GM12878 (cell line): Measurements from ENCODE around the gene SMARCC1. TPM values are rescaled to one million over a fixed set of nuclear protein-coding genes. Genes with fewer than 3 reads are reported as not detected.

Experiments
- ATAC-seq: fragments of 200-7000 bp; cut with Tn5 transposase; 3 replicates; pipeline ENCODE4 v1.9.1; 2020; ENCODE audit warnings: mild to moderate bottlenecking, moderate library complexity
- BruUV-seq: library from RNA; stranded (reverse); fragments of 400-500 nt; replicated peaks from 2 replicates; lab custom pipeline; 2021; lab: Mats Ljungman, UMichigan
- CTCF ChIA-PET: fragments of 300-600 bp; sonication (Branson Sonifier 250); formaldehyde crosslinking; extraction: SDS; loops from one replicate; lab custom pipeline; 2021; ENCODE audit warnings: inconsistent platforms; lab: Yijun Ruan, JAX
- POLR2A ChIA-PET: fragments of 350-600 bp; formaldehyde crosslinking; extraction: SDS; loops from one replicate; lab custom pipeline; 2021; ENCODE audit warnings: inconsistent platforms; lab: Charles Lee
- RAD21 ChIA-PET: fragments of 300-600 bp; sonication (Branson Sonifier 250); formaldehyde crosslinking; loops from one replicate; lab custom pipeline; 2023; ENCODE audit warnings: antibody characterized with exemption; ENCODE audit not compliant: unreplicated experiment; lab: Charles Lee
- SMC1A ChIA-PET: fragments of 300-600 bp; sonication (Branson Sonifier 250); formaldehyde crosslinking; loops from one replicate; lab custom pipeline; 2023; ENCODE audit not compliant: unreplicated experiment, uncharacterized antibody; lab: Charles Lee
- DNase-seq: peaks from one replicate; pipeline ENCODE4 v3.0.0-alpha.2; 2011; ENCODE audit warnings: low read depth, low spot score
- FAIRE-seq: peaks from 3 replicates; lab custom pipeline; 2011; peaks lifted over from hg19 to GRCh38; lab: Jason Lieb, UNC
- H2AFZ ChIP-seq: 2 replicates; pipeline ENCODE4 v1.6.0; 2011; ENCODE audit warnings: low read depth, low read length, control low read depth; ENCODE audit not compliant: control insufficient read depth
- H3K27ac ChIP-seq: 2 replicates; pipeline ENCODE4 v1.5.1; 2011; ENCODE audit warnings: control low read depth; ENCODE audit not compliant: control insufficient read depth, insufficient read depth
- H3K27me3 ChIP-seq, 2 experiments: replicated peaks in 1 of 2; 2 replicates each; pipeline versions ENCODE4 v1.6.0 to v1.6.1; 2011; ENCODE audit warnings: low read length in 1 of 2; ENCODE audit not compliant: control insufficient read depth in 2 of 2, insufficient read depth in 2 of 2
- H3K36me3 ChIP-seq, 2 experiments: 2 replicates each; pipeline ENCODE4 v1.5.1; 2011; ENCODE audit warnings: low read length in 1 of 2; ENCODE audit not compliant: control insufficient read depth in 2 of 2, insufficient read depth in 2 of 2
- H3K4me1 ChIP-seq: 2 replicates; pipeline ENCODE4 v1.6.1; 2011; ENCODE audit warnings: mild to moderate bottlenecking, low read length, moderate library complexity, mixed read lengths; ENCODE audit not compliant: control insufficient read depth, insufficient read depth
- H3K4me2 ChIP-seq: 2 replicates; pipeline ENCODE4 v1.6.0; 2011; ENCODE audit warnings: control low read depth; ENCODE audit not compliant: control insufficient read depth, insufficient read depth
- H3K4me3 ChIP-seq: fragments of 200-600 bp; sonication (generic); 2 replicates; pipeline ENCODE4 v1.5.1; 2016
- H3K79me2 ChIP-seq: 2 replicates; pipeline ENCODE4 v1.6.0; 2011; ENCODE audit warnings: low read length; ENCODE audit not compliant: control insufficient read depth, insufficient read depth
- H3K9ac ChIP-seq: 2 replicates; pipeline ENCODE4 v1.8.0; 2011; ENCODE audit warnings: low read length, control low read depth, mixed read lengths; ENCODE audit not compliant: control insufficient read depth, insufficient read depth
- H3K9me3 ChIP-seq: replicated peaks from 3 replicates; pipeline ENCODE4 v1.5.1; 2011; ENCODE audit warnings: mild to moderate bottlenecking, low read length; ENCODE audit not compliant: control insufficient read depth, insufficient read depth
- H4K20me1 ChIP-seq: 2 replicates; pipeline ENCODE4 v1.6.0; 2011; ENCODE audit not compliant: control insufficient read depth, insufficient read depth
- ASH2L ChIP-seq: fragments of 300-600, 200-600 bp; sonication (generic); IDR thresholded peaks from 2 replicates; pipeline ENCODE4 v1.6.1; 2017; ENCODE audit warnings: low read depth, mild to moderate bottlenecking, borderline replicate concordance
- CBX5 ChIP-seq: sonication (generic); IDR thresholded peaks from 2 replicates; pipeline ENCODE4 v1.6.1; 2016; ENCODE audit warnings: low read depth, moderate library complexity, mild to moderate bottlenecking, inconsistent platforms
- CREB1 ChIP-seq: IDR thresholded peaks from 2 replicates; pipeline ENCODE4 v1.6.1; 2012; ENCODE audit warnings: low read depth, mild to moderate bottlenecking, inconsistent platforms
- DPF2 ChIP-seq: fragments of 450-650 bp; IDR thresholded peaks from 2 replicates; pipeline ENCODE4 v1.6.1; 2017; ENCODE audit warnings: mild to moderate bottlenecking
- E4F1 ChIP-seq: fragments of 450-650 bp; IDR thresholded peaks from 2 replicates; pipeline ENCODE4 v1.6.1; 2018; ENCODE audit warnings: borderline replicate concordance, mild to moderate bottlenecking; ENCODE audit not compliant: partially characterized antibody
- EP300 ChIP-seq, 2 experiments: fragments of 150-350 bp in 1 of 2; IDR thresholded peaks; 2 replicates each; pipeline ENCODE4 v1.6.1; 2011 to 2012; ENCODE audit warnings: low read depth in 2 of 2, low read length in 2 of 2, borderline replicate concordance in 1 of 2, improper control_type of control experiment in 1 of 2, inconsistent platforms in 1 of 2; ENCODE audit not compliant: control insufficient read depth in 1 of 2
- ETV6 ChIP-seq, 2 experiments: fragments of 450-650 bp in 1 of 2; IDR thresholded peaks in 1 of 2; conservative IDR thresholded peaks in 1 of 2; 2 replicates each; pipeline ENCODE4 v1.6.1; 2014; ENCODE audit warnings: antibody characterized with exemption in 1 of 2, borderline replicate concordance in 1 of 2, low read depth in 1 of 2, mild to moderate bottlenecking in 1 of 2, moderate library complexity in 1 of 2
- IRF4 ChIP-seq: IDR thresholded peaks from 2 replicates; pipeline ENCODE4 v1.6.1; 2011; ENCODE audit warnings: low read depth, low read length
- MYC ChIP-seq: IDR thresholded peaks from 2 replicates; pipeline ENCODE4 v1.6.1; 2011; ENCODE audit warnings: mild to moderate bottlenecking, low read length, moderate library complexity, inconsistent platforms; ENCODE audit not compliant: insufficient read depth, insufficient replicate concordance, insufficient read length, severe bottlenecking
- PAX5 ChIP-seq: IDR thresholded peaks from 2 replicates; pipeline ENCODE4 v1.6.1; 2011; ENCODE audit warnings: low read depth, low read length, borderline replicate concordance
- PRDM15 ChIP-seq: fragments of 450-650 bp; formaldehyde crosslinking; IDR thresholded peaks from 2 replicates; pipeline ENCODE4 v1.4.0; 2020; ENCODE audit warnings: mild to moderate bottlenecking, moderate library complexity
- RCOR1 ChIP-seq: conservative IDR thresholded peaks from 2 replicates; pipeline ENCODE4 v1.6.1; 2012; ENCODE audit warnings: low read depth, low read length, improper control_type of control experiment
- SMAD5 ChIP-seq: IDR thresholded peaks from 2 replicates; pipeline ENCODE4 v1.6.1; 2016; ENCODE audit warnings: antibody characterized with exemption, low read depth
- SPI1 ChIP-seq: IDR thresholded peaks from 2 replicates; pipeline ENCODE4 v1.6.1; 2011; ENCODE audit warnings: low read depth, mild to moderate bottlenecking, low read length, moderate library complexity, borderline replicate concordance; ENCODE audit not compliant: insufficient read depth
- SREBF1 ChIP-seq: IDR thresholded peaks from 2 replicates; pipeline ENCODE4 v1.6.1; 2012; ENCODE audit warnings: mild to moderate bottlenecking, low read length
- TARDBP ChIP-seq: IDR thresholded peaks from 2 replicates; pipeline ENCODE4 v1.6.1; 2016; ENCODE audit warnings: borderline replicate concordance
- YBX1 ChIP-seq: fragments of 450-650 bp; IDR thresholded peaks from 2 replicates; pipeline ENCODE4 v1.6.1; 2016; ENCODE audit warnings: antibody characterized with exemption
- WGBS: methylation state at CpG from one replicate; pipeline ENCODE4 v1.1.6; 2016; ENCODE audit warnings: low lambda C conversion rate; ENCODE audit not compliant: insufficient replicate concordance, insufficient coverage; ENCODE audit errors: missing lambda C conversion rate; 5-methylcytosine and 5-hydroxymethylcytosine counted together
- in situ Hi-C: fragments of 300-500 bp; cut with MboI; formaldehyde crosslinking; loops from 9 replicates; pipeline ENCODE4 v1.14.3; 2018; ENCODE audit warnings: mixed read lengths
- intact Hi-C: fragments of 100-400 bp; cut with micrococcal nuclease; formaldehyde crosslinking; loops from one replicate; pipeline ENCODE4 v1.14.2; 2022; ENCODE audit not compliant: unreplicated experiment
- polyA plus RNA-seq, 11 experiments: library from polyadenylated mRNA; depleted of rRNA in 4 of 11; unstranded in 6 of 11; stranded (reverse) in 5 of 11; fragments of >200 nt; fragmentation: Nextera tagmentation in 4 of 11; fragmentation: Illumina TruSeq in 1 of 11; extraction: Ambion mirVana in 4 of 11; extraction: Trizol in 1 of 11; gene quantifications; 1 replicate in 1 of 11; 2 replicates in 10 of 11; pipeline versions ENCODE4 v1.2.1 to v1.2.3, GENCODE V29; 2011 to 2016; ENCODE audit warnings: inconsistent platforms in 2 of 11, missing spikeins in 2 of 11, low read depth in 1 of 11
- total RNA-seq, 4 experiments: library from RNA; depleted of rRNA in 3 of 4; stranded (reverse); fragments of >200 nt in 3 of 4; fragmentation: Illumina TruSeq in 1 of 4; extraction: Trizol in 1 of 4; gene quantifications; 2 replicates each; pipeline versions ENCODE4 v1.2.1 to v1.2.3, GENCODE V29; 2013 to 2021

Gene SMARCC1
- total and polyA plus RNA-seq, 10 of the 15 experiments (the other 5 are each of a cell fraction or from before 2014, with no cell fraction given), result 26.6 to 147 (median 57.1) TPM

GRCh38 chr3:47778746-47779145, 2.9 kb downstream of the SMARCC1 start (continued):
- TF ChIP-seq SPI1, result no peak
- no peak for TF ChIP-seq RCOR1
- TF ChIP-seq EP300 (IDR thresholded peaks at IDR 0.05; ENCODE audit: borderline replicate concordance in 1 of 2, control insufficient read depth in 1 of 2, low read depth in 2 of 2, low read length in 2 of 2), result no peak
- TF ChIP-seq CBX5, result no peak
- TF ChIP-seq DPF2, result no peak
- TF ChIP-seq, all 136 proteins: peak for 0

- intact Hi-C loops, result no loop called here
- ChIA-PET POLR2A (no interaction called here), CTCF (interaction anchor here (0.6 to 1.6 kb wide), 4 partner anchors 10 to 425 kb away, joined by 3 to 5 read pairs (median 4); no protein-coding TSS in a partner anchor), RAD21 (no interaction called here), SMC1A (interaction anchor here (0.6 to 2.2 kb wide), 3 partner anchors 21 to 121 kb away, joined by 3 to 4 read pairs (median 3); no protein-coding TSS in a partner anchor)
- H4K20me1 ChIP-seq, result no peaks in the 10 kb centered on the region
- H3K4me1 ChIP-seq, result no peaks in the 10 kb centered on the region; the same call in 1 of the 2 replicates
- FAIRE-seq (no peak), DNase-seq (no peak), ATAC-seq (no peak)
- H3K4me3 ChIP-seq, result no peak overlapping the region
- in situ Hi-C loops, result no loop called here
- BruUV-seq, result no TSS peak
- H3K27me3 ChIP-seq, result no peaks in the 10 kb centered on the region
- WGBS, result 96% methylated on average over 8 of the region's 8 CpGs
- H3K79me2 ChIP-seq, result peaks cover 69% of the 10 kb centered on the region
- no peaks in the 10 kb centered on the region; the same call in 2 of the 3 replicates for H3K9me3 ChIP-seq
- no peak overlapping the region for H3K4me2 ChIP-seq
- H3K27ac ChIP-seq, result no peak overlapping the region
- peaks cover 3 to 21% of the 10 kb centered on the region in 2 experiments for H3K36me3 ChIP-seq
- H2AFZ ChIP-seq, result no peak overlapping the region
- H3K9ac ChIP-seq, result no peak overlapping the region
- TF ChIP-seq SMAD5 (no peak), PAX5 (no peak), YBX1 (no peak), CREB1 (no peak), E4F1 (no peak), CBX5 (no peak), PRDM15 (no peak), MYC (no peak), IRF4 (no peak), SREBF1 (no peak), ASH2L (no peak), ETV6 (conservative IDR thresholded peaks at IDR 0.05 in 1 of 2, IDR thresholded peaks at IDR 0.05 in 1 of 2; ENCODE audit: borderline replicate concordance in 1 of 2, low read depth in 1 of 2) (no peak), TARDBP (no peak)
These were observed 8.9 kb downstream of the SMARCC1 start for GRCh38 chr3:47772788-47773187.
